Activated CD8-positive, alpha-beta T cell treated with anti-CD3 and anti-CD28 coated beads, Interleukin-2, amount 10 ng/mL, durations not matched to agents 7 days and 5 days (primary cell): ENCODE data around the gene PPARG. TPM values are rescaled to one million over a fixed set of nuclear protein-coding genes. Genes with fewer than 3 reads are reported as not detected.
"Not testable (repeated sequence)": the region's sequence is repeated elsewhere in the genome, so short reads cannot be mapped to it uniquely, and the experiment has no call there.

Experiments
- ATAC-seq: fragments of 150-1000 bp; cut with Tn5 transposase; one replicate; pipeline ENCODE4 v1.10.0; 2021; ENCODE audit warnings: moderate library complexity
- CTCF ChIA-PET: fragments of 350-600 bp; sonication (Branson Sonifier 250); formaldehyde crosslinking; loops from one replicate; lab custom pipeline; 2021; ENCODE audit warnings: antibody characterized with exemption; lab: Charles Lee
- POLR2A ChIA-PET: fragments of 350-600 bp; sonication (Branson Sonifier 250); formaldehyde crosslinking; loops from one replicate; lab custom pipeline; 2021; ENCODE audit warnings: antibody characterized with exemption; lab: Charles Lee
- DNase-seq: peaks from one replicate; pipeline ENCODE4 v3.0.0-alpha.2; 2020
- H3K27ac Mint-ChIP-seq: one replicate; pipeline ENCODE4 v1.8.0; 2021; ENCODE audit warnings: mild to moderate bottlenecking, mixed read lengths
- H3K27me3 Mint-ChIP-seq: one replicate; pipeline ENCODE4 v1.8.0; 2021; ENCODE audit warnings: low read depth, mixed read lengths
- H3K36me3 Mint-ChIP-seq: one replicate; pipeline ENCODE4 v1.8.0; 2021; ENCODE audit warnings: low read depth, mixed read lengths
- H3K4me1 Mint-ChIP-seq: one replicate; pipeline ENCODE4 v1.8.0; 2021; ENCODE audit warnings: low read depth, mixed read lengths
- H3K4me3 Mint-ChIP-seq: one replicate; pipeline ENCODE4 v1.8.0; 2021; ENCODE audit warnings: mild to moderate bottlenecking, mixed read lengths
- H3K9me3 Mint-ChIP-seq: one replicate; pipeline ENCODE4 v1.8.0; 2022; ENCODE audit warnings: mixed read lengths; ENCODE audit not compliant: insufficient read depth
- total RNA-seq, 2 experiments: library from RNA; stranded (reverse); gene quantifications; one replicate each; pipeline ENCODE4 v1.2.3, GENCODE V29; 2021

Gene PPARG
- total RNA-seq, 2 experiments from 2014 or later = not detected

- no peak overlapping the region for H3K27ac Mint-ChIP-seq
- no peaks in the 10 kb centered on the region for H3K27me3 Mint-ChIP-seq
- H3K36me3 Mint-ChIP-seq = no peaks in the 10 kb centered on the region
- CTCF ChIA-PET = no interaction called here
- ATAC-seq (no peak), DNase-seq (no peak)
- H3K4me3 Mint-ChIP-seq = no peak overlapping the region
- no peaks in the 10 kb centered on the region for H3K9me3 Mint-ChIP-seq
- POLR2A ChIA-PET = no interaction called here
- H3K4me1 Mint-ChIP-seq = no peaks in the 10 kb centered on the region
Observed at GRCh38 chr3:12444582-12445471, 156.0 kb downstream of the PPARG start.

- H3K27me3 Mint-ChIP-seq = no peaks in the 10 kb centered on the region
- no peaks in the 10 kb centered on the region for H3K4me1 Mint-ChIP-seq
- no peak overlapping the region for H3K27ac Mint-ChIP-seq
- no peaks in the 10 kb centered on the region for H3K36me3 Mint-ChIP-seq
- H3K4me3 Mint-ChIP-seq = no peak overlapping the region
- no peak for ATAC-seq
- no peaks in the 10 kb centered on the region for H3K9me3 Mint-ChIP-seq
- POLR2A ChIA-PET = no interaction called here
- CTCF ChIA-PET = no interaction called here
- DNase-seq = no peak
Observed at GRCh38 chr3:12445523-12446240, 156.8 kb downstream of the PPARG start.

GRCh38 chr3:12446298-12446697, 157.4 kb downstream of the PPARG start:
- POLR2A ChIA-PET = no interaction called here
- H3K27me3 Mint-ChIP-seq = no peaks in the 10 kb centered on the region
- H3K36me3 Mint-ChIP-seq = no peaks in the 10 kb centered on the region
- no peaks in the 10 kb centered on the region for H3K9me3 Mint-ChIP-seq
- ATAC-seq (no peak), DNase-seq (no peak)
- H3K4me3 Mint-ChIP-seq = no peak overlapping the region
- H3K4me1 Mint-ChIP-seq = no peaks in the 10 kb centered on the region
- no peak overlapping the region for H3K27ac Mint-ChIP-seq
- CTCF ChIA-PET = no interaction called here

GRCh38 chr3:12447075-12447474, 158.2 kb downstream of the PPARG start:
- ATAC-seq (no peak), DNase-seq (no peak)
- POLR2A ChIA-PET = no interaction called here
- Mint-ChIP-seq H3K4me3 (no peak overlapping the region), H3K27ac (no peak overlapping the region), H3K9me3 (no peaks in the 10 kb centered on the region), H3K27me3 (no peaks in the 10 kb centered on the region), H3K4me1 (no peaks in the 10 kb centered on the region), H3K36me3 (no peaks in the 10 kb centered on the region)
- CTCF ChIA-PET = no interaction called here

- H3K27ac Mint-ChIP-seq, DNase-seq, H3K36me3 Mint-ChIP-seq, H3K4me3 Mint-ChIP-seq, H3K9me3 Mint-ChIP-seq, CTCF ChIA-PET, H3K27me3 Mint-ChIP-seq, POLR2A ChIA-PET, ATAC-seq, H3K4me1 Mint-ChIP-seq: not testable (repeated sequence)
Observed at GRCh38 chr3:12448404-12449202, 159.7 kb downstream of the PPARG start.

- no peak for DNase-seq
- ChIA-PET POLR2A (no interaction called here), CTCF (no interaction called here)
- no peaks in the 10 kb centered on the region for H3K36me3 Mint-ChIP-seq
- H3K4me3 Mint-ChIP-seq = no peak overlapping the region
- no peaks in the 10 kb centered on the region for H3K4me1 Mint-ChIP-seq
- H3K27ac Mint-ChIP-seq = no peak overlapping the region
- no peak for ATAC-seq
- no peaks in the 10 kb centered on the region for H3K27me3 Mint-ChIP-seq
- H3K9me3 Mint-ChIP-seq = no peaks in the 10 kb centered on the region
Observed at GRCh38 chr3:12449889-12450682, 161.2 kb downstream of the PPARG start.

GRCh38 chr3:12451481-12451880, 162.6 kb downstream of the PPARG start:
- POLR2A ChIA-PET = no interaction called here
- CTCF ChIA-PET = interaction anchor here (1.2 kb wide), 1 partner anchor 9 kb away, joined by 3 read pairs; no protein-coding TSS in a partner anchor
- ATAC-seq = no peak
- Mint-ChIP-seq H3K27ac (no peak overlapping the region), H3K4me3 (no peak overlapping the region), H3K4me1 (no peaks in the 10 kb centered on the region), H3K9me3 (no peaks in the 10 kb centered on the region), H3K36me3 (no peaks in the 10 kb centered on the region), H3K27me3 (no peaks in the 10 kb centered on the region)
- DNase-seq = no peak

- Mint-ChIP-seq H3K4me1 (no peaks in the 10 kb centered on the region), H3K27ac (no peak overlapping the region), H3K27me3 (no peaks in the 10 kb centered on the region), H3K9me3 (no peaks in the 10 kb centered on the region), H3K36me3 (no peaks in the 10 kb centered on the region), H3K4me3 (no peak overlapping the region)
- ATAC-seq = no peak
- ChIA-PET POLR2A (no interaction called here), CTCF (interaction anchor here (1.2 kb wide), 1 partner anchor 9 kb away, joined by 3 read pairs; no protein-coding TSS in a partner anchor)
- no peak for DNase-seq
Observed at GRCh38 chr3:12451960-12452359, 163.1 kb downstream of the PPARG start.

- DNase-seq = no peak
- no peak overlapping the region for H3K27ac Mint-ChIP-seq
- no peaks in the 10 kb centered on the region for H3K9me3 Mint-ChIP-seq
- no peaks in the 10 kb centered on the region for H3K27me3 Mint-ChIP-seq
- no peak for ATAC-seq
- no peaks in the 10 kb centered on the region for H3K4me1 Mint-ChIP-seq
- POLR2A ChIA-PET = no interaction called here
- no peaks in the 10 kb centered on the region for H3K36me3 Mint-ChIP-seq
- CTCF ChIA-PET = interaction anchor here (1.2 kb wide), 1 partner anchor 10 kb away, joined by 3 read pairs; no protein-coding TSS in a partner anchor
- no peak overlapping the region for H3K4me3 Mint-ChIP-seq
Observed at GRCh38 chr3:12452361-12453330, 163.8 kb downstream of the PPARG start.

GRCh38 chr3:12454076-12454815, 165.4 kb downstream of the PPARG start:
- CTCF ChIA-PET = no interaction called here
- ATAC-seq (no peak), DNase-seq (no peak)
- H3K4me1 Mint-ChIP-seq = no peaks in the 10 kb centered on the region
- H3K27me3 Mint-ChIP-seq = no peaks in the 10 kb centered on the region
- H3K36me3 Mint-ChIP-seq = no peaks in the 10 kb centered on the region
- H3K9me3 Mint-ChIP-seq = no peaks in the 10 kb centered on the region
- no peak overlapping the region for H3K27ac Mint-ChIP-seq
- POLR2A ChIA-PET = no interaction called here
- H3K4me3 Mint-ChIP-seq = no peak overlapping the region
